SK-N-SH (cell line): Measurements from ENCODE around the gene NOL6. TPM values are rescaled to one million over a fixed set of nuclear protein-coding genes. Genes with fewer than 3 reads are reported as not detected.

ENCODE experiments used
- CTCF ChIA-PET: fragments of 300-600, 350-600 bp; formaldehyde crosslinking; extraction: SDS; loops from one replicate; lab custom pipeline; 2021; lab: Yijun Ruan, JAX
- POLR2A ChIA-PET: fragments of 350-600 bp; sonication (Branson Sonifier 250); formaldehyde crosslinking; extraction: SDS; loops from one replicate; lab custom pipeline; 2020; ENCODE audit warnings: antibody characterized with exemption, inconsistent platforms; lab: Yijun Ruan, JAX
- DNase-seq: peaks from one replicate; pipeline ENCODE4 v3.0.0; 2012
- H2AFZ ChIP-seq: fragments of 200-600 bp; sonication (generic); 2 replicates; pipeline ENCODE4 v1.8.1; 2016; ENCODE audit warnings: antibody characterized with exemption, mild to moderate bottlenecking, low read depth
- H3F3A ChIP-seq: fragments of 200-600 bp; sonication (generic); replicated peaks from 2 replicates; pipeline ENCODE3; 2016; ENCODE audit warnings: antibody characterized with exemption, mild to moderate bottlenecking; ENCODE audit not compliant: insufficient read depth
- H3K27ac ChIP-seq, 2 experiments: fragments of 200-500 bp in 1 of 2; fragments of 200-600 bp in 1 of 2; sonication (Bioruptor generic) in 1 of 2; sonication (generic), shearing (Covaris generic) in 1 of 2; 2 replicates each; pipeline versions ENCODE4 v1.5.1 to v1.6.1; 2014 to 2016; ENCODE audit warnings: low read depth in 2 of 2, inconsistent platforms in 1 of 2, low read length in 1 of 2, mild to moderate bottlenecking in 1 of 2, mixed read lengths in 1 of 2
- H3K27me3 ChIP-seq: fragments of 200-600 bp; sonication (generic), shearing (Covaris generic); 2 replicates; pipeline ENCODE4 v1.6.1; 2016; ENCODE audit warnings: mixed run types; ENCODE audit not compliant: insufficient read depth
- H3K36me3 ChIP-seq, 2 experiments: fragments of 200-500 bp in 1 of 2; fragments of 200-600 bp in 1 of 2; sonication (Bioruptor generic) in 1 of 2; sonication (generic) in 1 of 2; replicated peaks in 1 of 2; 2 replicates each; pipeline versions ENCODE3 to v1.5.1; 2014 to 2016; ENCODE audit warnings: low read length in 1 of 2, mild to moderate bottlenecking in 1 of 2; ENCODE audit not compliant: insufficient read depth in 2 of 2, control insufficient read depth in 1 of 2
- H3K4me1 ChIP-seq, 2 experiments: fragments of 200-500 bp in 1 of 2; fragments of 200-600 bp in 1 of 2; sonication (Bioruptor generic) in 1 of 2; sonication (generic), shearing (Covaris generic) in 1 of 2; 2 replicates each; pipeline versions ENCODE4 v1.5.1 to v1.6.1; 2014 to 2016; ENCODE audit warnings: low read depth in 1 of 2, low read length in 1 of 2, mixed run types in 1 of 2; ENCODE audit not compliant: insufficient read depth in 2 of 2, control insufficient read depth in 1 of 2
- H3K4me2 ChIP-seq: fragments of 200-600 bp; sonication (generic), shearing (Covaris generic); 2 replicates; pipeline ENCODE4 v1.6.1; 2017; ENCODE audit warnings: mixed run types
- H3K4me3 ChIP-seq, 2 experiments: fragments of 200-500 bp in 1 of 2; fragments of 200-600 bp in 1 of 2; sonication (Bioruptor generic) in 1 of 2; sonication (generic), shearing (Covaris generic) in 1 of 2; 2 replicates each; pipeline versions ENCODE4 v1.5.1 to v1.8.1; 2014 to 2016; ENCODE audit warnings: low read depth in 2 of 2, inconsistent platforms in 1 of 2, low read length in 1 of 2, mild to moderate bottlenecking in 1 of 2, mixed read lengths in 1 of 2, moderate library complexity in 1 of 2
- H3K79me2 ChIP-seq: fragments of 200-600 bp; sonication (generic); 2 replicates; pipeline ENCODE4 v1.8.1; 2017; ENCODE audit warnings: mild to moderate bottlenecking; ENCODE audit not compliant: insufficient read depth
- H3K9ac ChIP-seq: fragments of 200-600 bp; sonication (generic); 2 replicates; pipeline ENCODE4 v1.6.1; 2017; ENCODE audit warnings: mixed run types
- H3K9me2 ChIP-seq: fragments of 200-600 bp; sonication (generic); 2 replicates; pipeline ENCODE4 v1.6.1; 2017; ENCODE audit warnings: mixed run types
- H3K9me3 ChIP-seq: fragments of 200-600 bp; sonication (generic); 2 replicates; pipeline ENCODE4 v1.6.1; 2017; ENCODE audit warnings: mixed run types, mild to moderate bottlenecking, moderate library complexity
- H4K20me1 ChIP-seq: fragments of 200-600 bp; sonication (generic); 2 replicates; pipeline ENCODE4 v1.6.1; 2017; ENCODE audit warnings: mild to moderate bottlenecking, mixed run types; ENCODE audit not compliant: insufficient read depth
- CHD2 ChIP-seq: fragments of 150-350 bp; IDR thresholded peaks from 2 replicates; pipeline ENCODE4 v1.6.1; 2018; ENCODE audit warnings: low read length; ENCODE audit not compliant: partially characterized antibody
- EP300 ChIP-seq, 2 experiments: IDR thresholded peaks; 2 replicates each; pipeline versions ENCODE4 v1.4.0 to v1.6.1; 2012; ENCODE audit warnings: borderline replicate concordance in 1 of 2, low read depth in 1 of 2, low read length in 1 of 2
- FOXJ3 ChIP-seq: sonication (generic); formaldehyde crosslinking; IDR thresholded peaks from 2 replicates; pipeline ENCODE4 v1.5.1; 2020; ENCODE audit warnings: mild to moderate bottlenecking, missing genetic modification reagents
- GATA2 ChIP-seq: sonication (generic); formaldehyde crosslinking; IDR thresholded peaks from 2 replicates; pipeline ENCODE4 v1.5.0; 2020; ENCODE audit warnings: mild to moderate bottlenecking, missing genetic modification reagents
- JUND ChIP-seq: IDR thresholded peaks from 2 replicates; pipeline ENCODE4 v1.4.0; 2012
- POLR2AphosphoS5 ChIP-seq: IDR thresholded peaks from 2 replicates; pipeline ENCODE4 v1.6.1; 2012; ENCODE audit warnings: low read depth, low read length
- RCOR1 ChIP-seq: fragments of 150-350 bp; IDR thresholded peaks from 2 replicates; pipeline ENCODE4 v1.6.1; 2017; ENCODE audit warnings: antibody characterized with exemption, low read length
- REST ChIP-seq: IDR thresholded peaks from 2 replicates; pipeline ENCODE4 v1.6.1; 2012; ENCODE audit warnings: mild to moderate bottlenecking, low read depth, low read length, moderate library complexity
- RFX5 ChIP-seq: IDR thresholded peaks from 2 replicates; pipeline ENCODE4 v1.6.1; 2012; ENCODE audit warnings: mild to moderate bottlenecking, improper control_type of control experiment, low read length
- USF2 ChIP-seq: fragments of 150-350 bp; IDR thresholded peaks from 2 replicates; pipeline ENCODE4 v1.6.1; 2017; ENCODE audit warnings: antibody characterized with exemption, low read length, low read depth, borderline replicate concordance
- YY1 ChIP-seq: IDR thresholded peaks from 2 replicates; pipeline ENCODE4 v1.4.0; 2012; ENCODE audit warnings: low read depth, mild to moderate bottlenecking
- ZBTB33 ChIP-seq: IDR thresholded peaks from 2 replicates; pipeline ENCODE4 v1.4.0; 2012; ENCODE audit warnings: low read depth, borderline replicate concordance
- WGBS: methylation state at CpG from one replicate; pipeline ENCODE4 v1.1.6; 2017; ENCODE audit warnings: low lambda C conversion rate; 5-methylcytosine and 5-hydroxymethylcytosine counted together
- polyA plus RNA-seq, 3 experiments: library from polyadenylated mRNA; depleted of rRNA; stranded (reverse); fragments of >200 nt; gene quantifications; 2 replicates each; pipeline ENCODE4 v1.2.3, GENCODE V29; 2012

NOL6 gene
- polyA plus RNA-seq, 1 of the 3 experiments (the other 2 are of a cell fraction) = 52.2 TPM

GRCh38 chr9:33445389-33446239, 28.1 kb downstream of the NOL6 start:
- POLR2A ChIA-PET = no interaction called here
- Histone ChIP-seq H3K36me3 (no peaks in the 10 kb centered on the region), H2AFZ (no peak overlapping the region), H3K4me3 (no peak overlapping the region), H3K4me1 (peaks cover 0 to 17% of the 10 kb centered on the region in 2 experiments; a peak in 1 of 4 replicates), H3F3A (no peaks in the 10 kb centered on the region), H3K9ac (no peak overlapping the region), H3K27ac (no peak overlapping the region), H3K9me3 (no peaks in the 10 kb centered on the region), H4K20me1 (no peaks in the 10 kb centered on the region), H3K27me3 (no peaks in the 10 kb centered on the region; the same call in 1 of the 2 replicates), H3K4me2 (no peak overlapping the region)
- TF ChIP-seq YY1 (no peak), POLR2AphosphoS5 (no peak), JUND (no peak)
- TF ChIP-seq, all 33 proteins: peak for 0
- CTCF ChIA-PET = no interaction called here
- no peak for DNase-seq
- 93% methylated on average over 10 of the region's 11 CpGs for WGBS
- H3K79me2 ChIP-seq = no peaks in the 10 kb centered on the region
- no peaks in the 10 kb centered on the region for H3K9me2 ChIP-seq

GRCh38 chr9:33443464-33444154, 30.1 kb downstream of the NOL6 start:
- Histone ChIP-seq H3K36me3 (no peaks in the 10 kb centered on the region), H4K20me1 (no peaks in the 10 kb centered on the region), H3K79me2 (no peaks in the 10 kb centered on the region), H3K4me2 (no peak overlapping the region), H3K9ac (no peak overlapping the region), H3K27ac (no peak overlapping the region), H3K9me2 (no peaks in the 10 kb centered on the region), H3K27me3 (no peaks in the 10 kb centered on the region; the same call in 1 of the 2 replicates), H3K4me3 (no peak overlapping the region), H3K9me3 (no peaks in the 10 kb centered on the region), H3F3A (no peaks in the 10 kb centered on the region), H2AFZ (no peak overlapping the region), H3K4me1 (peaks cover 0 to 17% of the 10 kb centered on the region in 2 experiments; a peak in 1 of 4 replicates)
- CTCF ChIA-PET = interaction anchor here (1.2 to 1.3 kb wide), 3 partner anchors 23 to 68 kb away, joined by 3 to 4 read pairs (median 3); no protein-coding TSS in a partner anchor
- no peak for DNase-seq
- 91% methylated on average over 7 of the region's 10 CpGs for WGBS
- POLR2A ChIA-PET = no interaction called here
- no peak for TF ChIP-seq RCOR1
- TF ChIP-seq RFX5 = no peak

GRCh38 chr9:33443047-33443446, 30.7 kb downstream of the NOL6 start:
- Histone ChIP-seq H3K9me2 (no peaks in the 10 kb centered on the region), H3K4me2 (no peak overlapping the region), H3K27me3 (no peaks in the 10 kb centered on the region; the same call in 1 of the 2 replicates), H3F3A (no peaks in the 10 kb centered on the region), H2AFZ (no peak overlapping the region), H3K9me3 (no peaks in the 10 kb centered on the region), H3K4me1 (peaks cover 0 to 15% of the 10 kb centered on the region in 2 experiments; a peak in 1 of 4 replicates), H3K27ac (no peak overlapping the region), H4K20me1 (no peaks in the 10 kb centered on the region), H3K4me3 (no peak overlapping the region), H3K9ac (no peak overlapping the region), H3K36me3 (no peaks in the 10 kb centered on the region), H3K79me2 (no peaks in the 10 kb centered on the region)
- POLR2A ChIA-PET = no interaction called here
- CTCF ChIA-PET = interaction anchor here (1.3 to 2.3 kb wide), 2 partner anchors 28 to 68 kb away, joined by 3 to 9 read pairs; no protein-coding TSS in a partner anchor
- 86% methylated on average over 5 of the region's 9 CpGs for WGBS
- no peak for DNase-seq
- no peak for TF ChIP-seq USF2
- no peak for TF ChIP-seq CHD2
- TF ChIP-seq ZBTB33 = no peak
- no peak for TF ChIP-seq FOXJ3 (CRISPR knock-in tag)
- TF ChIP-seq EP300 (IDR thresholded peaks at IDR 0.05; ENCODE audit: borderline replicate concordance in 1 of 2, low read depth in 1 of 2, low read length in 1 of 2) = no peak
- TF ChIP-seq GATA2 (CRISPR knock-in tag) = no peak
- no peak for TF ChIP-seq REST
